Mucosa of gallbladder (tissue), 1 donor: ENCODE data around the gene CDHR3. TPM values are rescaled to one million over a fixed set of nuclear protein-coding genes. Genes with fewer than 3 reads are reported as not detected.
"Not testable (repeated sequence)": the region's sequence is repeated elsewhere in the genome, so short reads cannot be mapped to it uniquely, and the experiment has no call there.

ENCODE experiments used
- DNase-seq: peaks from one replicate; pipeline ENCODE4 v3.0.0-alpha.2; 2020; ENCODE audit warnings: low spot score
- total RNA-seq: library from RNA; stranded (reverse); gene quantifications from one replicate; pipeline ENCODE4 v1.2.1, GENCODE V29; 2021
- donor health status: DM: no; HTN: no; CAD: no.

CDHR3 gene
- total RNA-seq, 1 donor from 2014 or later = 3.1 TPM

DNA sequence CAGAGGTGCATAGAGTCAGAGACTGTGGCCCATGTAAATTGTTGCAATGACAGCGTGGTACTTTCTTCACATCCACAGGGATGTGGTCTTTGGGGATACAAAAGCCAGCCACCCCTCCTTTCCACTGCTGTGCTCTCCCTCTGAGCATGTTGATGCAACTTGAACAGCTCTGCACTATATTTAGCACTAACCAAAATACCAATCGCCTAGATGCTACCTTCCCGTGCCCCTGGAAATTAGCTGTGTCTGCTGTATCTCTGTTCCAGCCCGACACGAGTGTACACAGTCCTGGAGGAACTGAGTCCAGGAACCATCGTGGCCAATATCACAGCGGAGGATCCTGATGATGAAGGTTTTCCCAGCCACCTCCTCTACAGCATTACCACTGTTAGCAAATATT is 38.1 kb downstream of the CDHR3 start:
- DNase-seq = no peak

- no peak for DNase-seq
These were observed 38.8 kb downstream of the CDHR3 start for GRCh38 chr7:106001886-106002285.

GRCh38 chr7:106003525-106004064 is 40.5 kb downstream of the CDHR3 start:
- DNase-seq = no peak

DNA sequence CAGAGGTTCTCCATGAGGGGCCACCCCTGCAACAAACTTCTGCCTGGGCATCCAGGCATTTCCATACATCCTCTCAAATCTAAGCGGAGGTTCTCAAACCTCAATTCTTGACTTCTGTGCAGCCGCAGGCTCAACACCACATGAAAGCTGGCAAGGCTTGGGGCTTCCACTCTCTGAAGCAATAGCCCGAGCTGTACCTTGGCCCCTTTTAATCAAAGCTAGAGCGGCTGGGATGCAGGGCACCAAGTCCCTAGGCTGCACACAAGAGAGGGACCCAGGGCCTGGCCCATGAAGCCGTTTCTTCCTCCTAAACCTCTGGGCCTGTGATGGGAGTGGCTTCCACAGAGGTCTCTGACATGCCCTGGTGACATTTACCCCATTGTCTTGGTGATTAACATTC is 43.8 kb downstream of the CDHR3 start:
- DNase-seq = no peak

GRCh38 chr7:106007796-106008195 is 44.7 kb downstream of the CDHR3 start:
- DNase-seq = not testable (repeated sequence)

DNA sequence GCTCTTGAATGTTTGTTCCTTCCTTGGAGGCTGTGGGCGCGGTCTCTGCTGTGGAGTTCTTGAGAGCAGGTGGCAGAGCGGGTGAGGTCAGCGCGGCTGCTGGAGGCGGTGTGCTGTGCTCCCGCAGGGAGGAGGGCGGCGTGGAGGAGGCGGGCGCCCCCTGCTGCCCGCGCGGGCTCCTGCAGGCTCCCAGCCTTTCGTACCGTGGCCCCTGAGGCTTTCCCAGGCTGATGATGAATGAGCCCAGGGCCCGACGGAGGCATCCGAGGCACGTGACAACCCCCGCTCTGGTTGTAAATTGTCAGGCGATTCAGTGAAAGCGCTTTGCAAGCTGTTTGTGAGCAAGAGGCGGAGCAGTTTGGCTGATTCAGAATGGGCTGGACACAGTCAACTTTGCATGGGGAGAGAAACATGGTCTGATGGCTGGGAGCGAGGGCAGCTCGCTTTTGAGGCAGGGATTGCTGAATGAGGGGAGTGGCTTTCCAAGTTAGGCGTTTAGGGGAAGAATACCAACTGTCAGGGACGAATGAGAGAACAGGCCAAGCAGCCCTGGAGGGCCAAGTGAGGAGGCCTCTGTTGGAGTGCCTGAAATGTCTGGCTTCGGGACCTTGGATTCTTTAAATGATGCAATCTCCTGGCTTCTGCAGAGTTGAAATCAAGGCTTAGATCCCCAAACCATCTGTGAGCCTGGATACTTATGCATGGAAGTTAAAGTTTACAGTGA is 46.6 kb downstream of the CDHR3 start:
- peak; percentile 88 for DNase-seq

DNA sequence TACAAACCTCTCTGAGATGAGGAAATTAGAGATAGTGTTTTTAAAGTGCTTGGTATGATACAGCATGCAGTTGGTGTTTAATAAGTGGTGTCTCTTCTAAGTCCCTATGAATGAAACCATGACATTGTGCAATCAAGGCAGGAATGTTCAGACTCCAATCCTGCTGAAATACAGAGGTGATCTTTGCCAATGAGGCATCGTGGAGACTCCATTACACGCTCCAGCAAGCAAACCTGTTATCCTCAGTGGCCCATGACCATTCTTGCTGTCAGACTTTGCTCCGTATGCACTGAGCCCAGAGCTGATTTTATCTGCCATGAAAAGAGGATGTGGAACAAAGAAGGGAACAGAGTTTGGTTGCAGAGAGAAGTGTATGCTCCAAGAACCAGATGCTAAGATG is 47.3 kb downstream of the CDHR3 start:
- no peak for DNase-seq

DNA sequence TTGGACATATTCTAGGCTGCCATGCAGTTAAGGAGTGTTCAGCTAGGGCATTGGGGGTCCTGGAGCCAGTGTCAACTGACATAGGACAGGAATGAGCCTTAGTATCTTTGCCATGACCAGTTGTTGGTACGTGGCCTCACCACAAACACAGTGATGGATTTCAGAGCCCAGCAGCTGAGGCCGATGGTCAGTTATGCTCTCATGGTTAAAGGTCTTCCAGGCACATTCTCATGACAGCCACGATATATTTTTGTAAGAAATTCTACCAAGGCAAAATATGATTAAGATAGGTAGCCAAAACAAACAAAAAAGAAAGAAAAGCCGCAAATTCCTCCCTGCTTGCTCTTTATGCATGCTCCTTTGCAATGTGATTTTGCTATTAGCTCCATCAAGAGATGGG is 47.8 kb downstream of the CDHR3 start:
- no peak for DNase-seq

- DNase-seq = no peak
These were observed 49.1 kb downstream of the CDHR3 start for GRCh38 chr7:106012184-106012583.

DNA sequence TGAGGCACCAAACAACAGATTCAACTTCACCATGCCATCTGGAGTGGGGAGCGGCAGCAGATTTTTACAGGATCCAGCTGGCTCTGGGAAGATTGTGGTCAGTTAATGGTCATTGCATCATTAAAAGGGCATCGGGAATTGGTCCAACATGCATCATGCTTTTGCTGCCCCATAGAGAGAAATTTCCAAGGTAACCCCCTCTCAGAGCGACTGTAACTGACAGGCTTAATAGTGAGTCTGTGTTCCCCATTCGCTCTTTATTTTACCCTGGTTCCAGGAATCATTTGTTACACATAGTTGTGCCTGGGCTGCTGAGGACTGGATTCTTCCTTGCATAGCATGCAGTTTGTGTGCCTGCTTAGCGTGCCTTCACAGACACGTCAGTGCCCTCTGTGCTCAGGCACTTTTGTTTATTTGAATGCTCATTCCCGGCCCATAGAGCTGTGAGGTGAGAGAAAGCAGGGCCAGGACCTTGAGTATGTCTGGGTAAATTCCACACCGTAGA is 49.9 kb downstream of the CDHR3 start:
- DNase-seq = peak; percentile 34

GRCh38 chr7:106015381-106016218 is 52.5 kb downstream of the CDHR3 start:
- no peak for DNase-seq

DNA sequence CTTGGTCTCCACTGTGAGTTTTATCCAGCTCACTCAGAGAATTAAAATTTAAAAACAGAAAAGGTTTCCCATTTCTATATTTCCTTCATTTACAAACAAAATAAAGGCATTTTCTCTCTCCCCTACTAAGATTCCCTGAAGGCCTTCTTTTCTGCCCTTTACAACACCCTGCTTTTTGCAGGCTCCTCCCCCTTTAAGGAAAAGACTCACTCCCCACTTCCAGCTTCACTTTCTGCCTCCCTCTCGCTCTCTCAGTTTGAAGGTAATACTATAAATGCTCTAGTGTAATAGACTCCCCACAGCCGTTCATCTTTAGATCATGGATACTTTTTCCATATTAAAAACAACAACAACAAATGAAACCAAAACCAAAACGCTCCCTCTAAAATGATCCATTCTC is 53.3 kb downstream of the CDHR3 start:
- no peak for DNase-seq

DNA sequence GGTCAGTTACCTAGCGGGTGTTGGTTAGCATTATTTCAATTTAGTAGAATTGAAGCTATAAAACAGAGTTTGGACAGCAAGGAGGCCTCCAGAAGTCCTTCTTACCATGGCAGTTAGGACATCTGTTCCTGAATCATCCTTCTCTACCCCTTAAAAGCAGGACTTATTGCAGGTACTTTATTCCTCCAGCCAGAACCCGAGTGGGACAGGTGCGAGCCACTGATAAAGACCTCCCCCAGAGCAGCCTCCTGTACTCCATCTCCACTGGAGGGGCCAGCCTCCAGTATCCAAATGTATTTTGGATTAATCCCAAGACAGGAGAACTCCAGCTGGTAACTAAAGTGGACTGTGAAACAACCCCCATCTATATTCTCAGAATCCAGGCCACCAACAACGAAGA is 54.6 kb downstream of the CDHR3 start:
- no peak for DNase-seq

- no peak for DNase-seq
These were observed 55.8 kb downstream of the CDHR3 start for GRCh38 chr7:106018566-106019469.

DNA sequence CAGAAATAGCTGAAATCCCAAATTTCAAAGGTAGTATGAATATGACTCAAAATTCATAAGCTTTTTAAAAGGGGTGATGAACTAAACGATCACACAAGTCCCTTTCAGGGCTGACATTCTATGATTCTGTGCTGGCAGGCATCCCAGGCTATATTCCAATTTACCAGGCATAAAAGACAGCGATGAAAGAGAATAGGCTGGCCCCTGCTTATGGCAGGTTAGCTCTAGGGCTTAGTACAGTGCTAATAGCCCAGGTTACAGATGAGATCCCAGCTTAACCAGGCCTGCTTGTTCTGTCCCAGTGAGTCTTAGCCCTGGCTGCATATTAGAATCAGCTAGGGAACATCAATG is 56.4 kb downstream of the CDHR3 start:
- DNase-seq = no peak

DNA sequence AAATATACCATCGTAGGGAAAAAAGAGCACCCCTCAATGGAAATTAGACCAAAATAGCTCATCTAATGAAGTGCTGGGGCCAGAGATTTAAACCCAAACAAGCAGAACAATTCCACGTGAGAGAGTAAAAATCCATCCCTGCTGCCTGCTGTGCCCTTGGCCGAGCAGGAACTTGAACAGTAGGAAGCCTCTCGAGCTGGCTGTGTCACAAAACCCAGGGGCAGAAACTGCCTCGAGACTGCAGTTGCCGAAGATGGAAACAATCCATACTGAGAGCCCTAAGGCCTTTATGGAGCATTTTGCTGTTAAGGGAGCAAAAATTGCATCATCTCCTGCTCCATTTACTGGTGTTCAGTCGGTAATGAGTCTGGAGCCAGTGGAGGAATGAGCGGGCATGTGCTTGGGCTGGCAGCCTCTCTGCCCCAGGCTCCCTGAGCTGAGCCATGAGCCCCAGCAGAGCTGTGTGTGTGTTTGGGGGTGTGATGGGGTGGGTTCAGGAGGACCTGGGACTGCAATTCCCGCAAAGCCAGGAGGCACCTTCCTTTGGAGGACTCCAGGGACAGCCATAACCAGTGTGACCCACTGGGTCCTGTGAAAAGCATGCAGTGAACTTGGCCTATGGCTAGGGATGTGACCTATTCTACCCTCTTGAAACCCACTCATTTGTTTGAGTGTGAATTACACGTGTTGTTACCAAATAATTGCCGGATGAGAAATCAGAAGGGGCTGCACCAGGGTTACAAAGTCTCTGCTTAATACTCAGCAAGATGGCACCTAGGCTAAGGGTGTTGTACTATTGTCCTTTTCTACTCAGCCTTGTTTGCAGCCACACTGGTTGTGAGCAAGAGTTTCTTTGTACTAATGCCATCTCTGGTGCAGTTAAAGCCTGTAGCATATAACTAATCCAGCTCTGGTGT is 58.3 kb downstream of the CDHR3 start:
- no peak for DNase-seq

DNA sequence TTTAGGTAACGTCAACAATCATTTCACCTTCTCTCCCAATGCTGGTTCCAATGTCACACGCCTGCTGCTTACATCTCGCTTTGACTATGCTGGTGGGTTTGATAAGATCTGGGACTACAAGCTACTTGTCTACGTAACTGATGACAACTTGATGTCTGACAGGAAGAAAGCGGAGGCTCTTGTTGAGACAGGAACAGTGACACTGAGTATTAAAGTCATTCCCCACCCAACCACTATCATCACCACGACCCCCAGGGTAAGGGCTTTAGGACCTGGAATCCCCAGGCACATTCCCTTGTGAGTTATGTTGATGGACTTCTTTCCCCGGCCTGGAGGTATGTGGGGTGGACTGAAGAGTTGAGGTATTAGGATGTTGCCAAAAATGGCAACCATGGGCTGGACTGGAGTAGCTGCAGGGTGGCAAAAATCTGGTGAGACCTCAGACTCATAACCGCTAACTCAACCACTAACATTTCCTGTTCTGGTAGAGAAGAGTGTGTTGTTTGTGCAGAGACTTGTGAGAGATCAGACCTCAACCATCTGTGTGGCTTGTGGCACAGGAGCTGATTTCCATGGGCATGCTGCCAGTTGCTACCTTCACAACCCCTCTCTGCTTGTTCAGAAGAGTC is 59.2 kb downstream of the CDHR3 start:
- DNase-seq = peak; percentile 46

GRCh38 chr7:106023369-106024322 is 60.6 kb downstream of the CDHR3 start:
- no peak for DNase-seq

DNA sequence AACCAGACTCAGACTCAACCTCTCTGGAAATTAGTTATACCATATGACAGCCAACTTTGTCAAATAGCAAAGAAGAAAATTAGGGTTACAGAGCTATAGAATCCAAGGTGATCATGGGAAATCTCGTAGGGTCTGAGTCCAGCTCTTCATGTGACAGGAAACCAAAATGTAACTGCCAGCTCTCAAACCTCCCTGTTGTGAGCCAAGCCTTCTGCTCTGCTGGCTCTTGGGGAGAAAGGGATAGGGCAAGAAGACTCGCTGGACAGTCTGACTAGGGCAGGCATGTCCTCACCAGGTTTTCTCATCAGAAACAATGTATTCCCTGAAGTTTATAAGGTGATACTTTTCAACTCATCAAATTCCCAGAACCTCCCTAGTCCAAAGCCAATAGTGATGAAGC is 63.0 kb downstream of the CDHR3 start:
- DNase-seq = no peak
